ENCODE measurements around the gene GALNT8.

Gene GALNT8

GRCh38 chr12:4802841-4803240 is 82.6 kb downstream of the GALNT8 start:
- no peak for DNase-seq

- DNase-seq = no peak
Measured at GRCh38 chr12:4806439-4807115, 86.4 kb downstream of the GALNT8 start.

- DNase-seq = no peak
Measured at GRCh38 chr12:4807116-4807783, 87.0 kb downstream of the GALNT8 start.

GRCh38 chr12:4807813-4808212 is 87.6 kb downstream of the GALNT8 start:
- no peak for DNase-seq

GRCh38 chr12:4809013-4809448 is 88.8 kb downstream of the GALNT8 start:
- no peak for DNase-seq

- DNase-seq = no peak
Measured at GRCh38 chr12:4809449-4810218, 89.4 kb downstream of the GALNT8 start.

- no peak for DNase-seq
Measured at GRCh38 chr12:4810219-4810671, 90.0 kb downstream of the GALNT8 start.

- DNase-seq = no peak
Measured at GRCh38 chr12:4812624-4813327, 92.6 kb downstream of the GALNT8 start.

GRCh38 chr12:4813741-4814140 is 93.5 kb downstream of the GALNT8 start:
- DNase-seq = no peak

- no peak for DNase-seq
Measured at GRCh38 chr12:4814485-4814884, 94.3 kb downstream of the GALNT8 start.

GRCh38 chr12:4816744-4817525 is 96.7 kb downstream of the GALNT8 start:
- DNase-seq = no peak

- DNase-seq = no peak
Measured at GRCh38 chr12:4817880-4818279, 97.7 kb downstream of the GALNT8 start.

- DNase-seq = no peak
Measured at GRCh38 chr12:4819654-4820053, 99.5 kb downstream of the GALNT8 start.

GRCh38 chr12:4820971-4821370 is 100.8 kb downstream of the GALNT8 start:
- DNase-seq = no peak
